Measurements from ENCODE around the gene CD164L2. TPM values are rescaled to one million over a fixed set of nuclear protein-coding genes. Genes with fewer than 3 reads are reported as not detected.

Gene CD164L2
- total RNA-seq, 1 experiment from 2014 or later, result 0.63 TPM

- ChIA-PET CTCF (no interaction called here), POLR2A (ENCODE audit: unreplicated experiment) (no interaction called here)
- BruUV-seq (replicated peaks), result no TSS peak
- no peaks in the 10 kb centered on the region for H3K4me1 ChIP-seq (replicated peaks; ENCODE audit: insufficient read depth)
- H3K9me2 ChIP-seq (ENCODE audit: insufficient read depth), result no peaks in the 10 kb centered on the region
- no peaks in the 10 kb centered on the region for H3K79me2 ChIP-seq (ENCODE audit: low read depth)
- no peak for TF ChIP-seq EZH2 (IDR thresholded peaks at IDR 0.05; ENCODE audit: low read depth)
- TF ChIP-seq, protein P1, sequence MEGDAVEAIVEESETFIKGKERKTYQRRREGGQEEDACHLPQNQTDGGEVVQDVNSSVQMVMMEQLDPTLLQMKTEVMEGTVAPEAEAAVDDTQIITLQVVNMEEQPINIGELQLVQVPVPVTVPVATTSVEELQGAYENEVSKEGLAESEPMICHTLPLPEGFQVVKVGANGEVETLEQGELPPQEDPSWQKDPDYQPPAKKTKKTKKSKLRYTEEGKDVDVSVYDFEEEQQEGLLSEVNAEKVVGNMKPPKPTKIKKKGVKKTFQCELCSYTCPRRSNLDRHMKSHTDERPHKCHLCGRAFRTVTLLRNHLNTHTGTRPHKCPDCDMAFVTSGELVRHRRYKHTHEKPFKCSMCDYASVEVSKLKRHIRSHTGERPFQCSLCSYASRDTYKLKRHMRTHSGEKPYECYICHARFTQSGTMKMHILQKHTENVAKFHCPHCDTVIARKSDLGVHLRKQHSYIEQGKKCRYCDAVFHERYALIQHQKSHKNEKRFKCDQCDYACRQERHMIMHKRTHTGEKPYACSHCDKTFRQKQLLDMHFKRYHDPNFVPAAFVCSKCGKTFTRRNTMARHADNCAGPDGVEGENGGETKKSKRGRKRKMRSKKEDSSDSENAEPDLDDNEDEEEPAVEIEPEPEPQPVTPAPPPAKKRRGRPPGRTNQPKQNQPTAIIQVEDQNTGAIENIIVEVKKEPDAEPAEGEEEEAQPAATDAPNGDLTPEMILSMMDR (conservative IDR thresholded peaks at IDR 0.05), result no peak
- H3K9me3 ChIP-seq (ENCODE audit: insufficient read depth, low read depth), result no peaks in the 10 kb centered on the region
- H3F3A ChIP-seq (ENCODE audit: insufficient read depth, low read depth), result peaks cover 6% of the 10 kb centered on the region
- no peak overlapping the region for H3K4me2 ChIP-seq
- H4K20me1 ChIP-seq (ENCODE audit: insufficient read depth), result no peaks in the 10 kb centered on the region
- no peaks in the 10 kb centered on the region for H3K27me3 ChIP-seq (ENCODE audit: insufficient read depth, low read depth)
- no peaks in the 10 kb centered on the region for H3K36me3 ChIP-seq (ENCODE audit: low read depth)
- no peak for DNase-seq
- H3K27ac ChIP-seq, result no peak overlapping the region
- H2AFZ ChIP-seq, result no peak overlapping the region
- H3K4me3 ChIP-seq, result no peak overlapping the region
- intact Hi-C loops (cut with micrococcal nuclease; ENCODE audit: unreplicated experiment), result no loop called here
Observed at GRCh38 chr1:27405074-27405473, 21.9 kb upstream of the CD164L2 start.

DNA sequence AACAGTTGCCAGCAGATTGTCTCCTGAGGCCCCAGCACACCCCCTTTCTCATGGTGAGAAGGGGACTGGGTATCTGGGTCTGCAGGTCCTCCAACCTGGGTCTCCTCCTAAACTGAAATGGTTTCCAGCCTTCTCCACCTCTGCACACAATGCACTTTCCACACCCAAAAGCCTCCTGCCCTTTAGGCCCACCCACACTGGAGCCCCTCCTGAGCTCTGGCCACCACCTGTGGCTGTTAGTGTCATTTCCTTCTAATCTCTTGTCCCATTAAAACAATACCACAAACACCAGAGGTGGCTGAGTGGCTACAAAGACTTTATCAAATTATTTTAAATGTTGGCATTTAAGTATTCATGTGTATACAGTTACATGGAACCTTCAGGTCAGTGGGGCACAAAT lies 20.8 kb upstream of the CD164L2 start:
- BruUV-seq (replicated peaks), result no TSS peak
- ChIA-PET POLR2A (ENCODE audit: unreplicated experiment) (no interaction called here), CTCF (interaction anchor here (1.3 kb wide), 1 partner anchor 153 kb away, joined by 5 read pairs; no protein-coding TSS in a partner anchor)
- Histone ChIP-seq H4K20me1 (ENCODE audit: insufficient read depth) (no peaks in the 10 kb centered on the region), H2AFZ (no peak overlapping the region), H3K9me2 (ENCODE audit: insufficient read depth) (no peaks in the 10 kb centered on the region), H3K4me1 (replicated peaks; ENCODE audit: insufficient read depth) (no peaks in the 10 kb centered on the region), H3K27me3 (ENCODE audit: insufficient read depth, low read depth) (no peaks in the 10 kb centered on the region), H3K79me2 (ENCODE audit: low read depth) (no peaks in the 10 kb centered on the region), H3K27ac (no peak overlapping the region), H3K9me3 (ENCODE audit: insufficient read depth, low read depth) (no peaks in the 10 kb centered on the region), H3K36me3 (ENCODE audit: low read depth) (no peaks in the 10 kb centered on the region), H3K4me2 (no peak overlapping the region), H3K4me3 (no peak overlapping the region), H3F3A (ENCODE audit: insufficient read depth, low read depth) (peaks cover 6% of the 10 kb centered on the region)
- TF ChIP-seq, protein P1 (conservative IDR thresholded peaks at IDR 0.05), result no peak
- no peak for TF ChIP-seq EZH2 (IDR thresholded peaks at IDR 0.05; ENCODE audit: low read depth)
- intact Hi-C loops (cut with micrococcal nuclease; ENCODE audit: unreplicated experiment), result loop anchor here (2.0 kb wide), 1 partner anchor 203 kb away; no protein-coding TSS in a partner anchor
- no peak for DNase-seq

- ChIA-PET POLR2A (ENCODE audit: unreplicated experiment) (interaction anchor here (0.6 kb wide), 1 partner anchor 154 kb away, joined by 20 read pairs; no protein-coding TSS in a partner anchor), CTCF (interaction anchor here (1.3 kb wide), 1 partner anchor 154 kb away, joined by 5 read pairs; no protein-coding TSS in a partner anchor)
- Histone ChIP-seq H3K36me3 (ENCODE audit: low read depth) (no peaks in the 10 kb centered on the region), H3K9me2 (ENCODE audit: insufficient read depth) (no peaks in the 10 kb centered on the region), H2AFZ (no peak overlapping the region), H3K9me3 (ENCODE audit: insufficient read depth, low read depth) (no peaks in the 10 kb centered on the region), H3K27me3 (ENCODE audit: insufficient read depth, low read depth) (no peaks in the 10 kb centered on the region), H3K27ac (no peak overlapping the region), H3K4me1 (replicated peaks; ENCODE audit: insufficient read depth) (no peaks in the 10 kb centered on the region), H3K4me3 (no peak overlapping the region), H3K79me2 (ENCODE audit: low read depth) (no peaks in the 10 kb centered on the region), H3K4me2 (no peak overlapping the region), H4K20me1 (ENCODE audit: insufficient read depth) (no peaks in the 10 kb centered on the region), H3F3A (ENCODE audit: insufficient read depth, low read depth) (peaks cover 6% of the 10 kb centered on the region)
- BruUV-seq (replicated peaks), result no TSS peak
- no peak for TF ChIP-seq EZH2 (IDR thresholded peaks at IDR 0.05; ENCODE audit: low read depth)
- TF ChIP-seq, protein P1 (conservative IDR thresholded peaks at IDR 0.05), result no peak
- no peak for DNase-seq
- intact Hi-C loops (cut with micrococcal nuclease; ENCODE audit: unreplicated experiment), result loop anchor here (2.0 kb wide), 1 partner anchor 204 kb away; no protein-coding TSS in a partner anchor
Observed at GRCh38 chr1:27403065-27403726, 20.1 kb upstream of the CD164L2 start.
